Prostate gland (tissue), 2 donors: ENCODE measurements around the gene GUCD1.

Experiments used
- CTCF ChIP-seq, 4 experiments: fragments of 200-600 bp in 2 of 4; fragments of 450-650 bp in 2 of 4; sonication (generic) in 2 of 4; IDR thresholded peaks; 1 replicate in 3 of 4; 2 replicates in 1 of 4; pipeline ENCODE4 v1.5.1; 2016 to 2019; ENCODE audit warnings: antibody characterized with exemption in 4 of 4, mild to moderate bottlenecking in 2 of 4, moderate library complexity in 2 of 4
- POLR2A ChIP-seq: fragments of 450-650 bp; IDR thresholded peaks from one replicate; pipeline ENCODE4 v1.6.1; 2016; ENCODE audit warnings: antibody characterized with exemption, mild to moderate bottlenecking
- POLR2AphosphoS5 ChIP-seq: sonication (generic); formaldehyde crosslinking; IDR thresholded peaks from one replicate; pipeline ENCODE4 v1.6.1; 2017; ENCODE audit warnings: antibody characterized with exemption

- TF ChIP-seq CTCF (IDR thresholded peaks at IDR 0.05) (no peak), POLR2AphosphoS5 (no peak), POLR2A (no peak)
These were observed 40.5 kb downstream of the GUCD1 start for GRCh38 chr22:24514241-24515026.
